Type B pancreatic cell (in vitro differentiated cells): ENCODE results near the gene WASHC2A. TPM values are rescaled to one million over a fixed set of nuclear protein-coding genes. Genes with fewer than 3 reads are reported as not detected.
"Not testable (repeated sequence)": the region's sequence is repeated elsewhere in the genome, so short reads cannot be mapped to it uniquely, and the experiment has no call there.

Experiments used
- DNase-seq: peaks from one replicate; pipeline ENCODE4 v3.0.0; 2021; ENCODE audit warnings: mixed read lengths; ENCODE audit not compliant: unreplicated experiment; ENCODE audit errors: extremely low spot score
- H3K27ac Mint-ChIP-seq: 2 replicates; pipeline ENCODE4 v1.8.0; 2021; ENCODE audit warnings: mild to moderate bottlenecking, mixed read lengths
- H3K27me3 Mint-ChIP-seq: 2 replicates; pipeline ENCODE4 v1.8.0; 2021; ENCODE audit warnings: mixed read lengths
- H3K36me3 Mint-ChIP-seq: 2 replicates; pipeline ENCODE4 v1.8.0; 2021; ENCODE audit warnings: mixed read lengths
- H3K4me1 Mint-ChIP-seq: one replicate; pipeline ENCODE4 v1.8.0; 2021; ENCODE audit warnings: mixed read lengths; ENCODE audit not compliant: unreplicated experiment
- H3K4me3 Mint-ChIP-seq: 2 replicates; pipeline ENCODE4 v1.8.0; 2021; ENCODE audit warnings: mild to moderate bottlenecking, mixed read lengths
- H3K9me3 Mint-ChIP-seq: 2 replicates; pipeline ENCODE4 v1.8.0; 2021; ENCODE audit warnings: mixed read lengths
- CTCF ChIP-seq: fragments of 200-600 bp; sonication (generic); conservative IDR thresholded peaks from 2 replicates; pipeline ENCODE4 v1.5.0; 2021; ENCODE audit warnings: antibody characterized with exemption, mild to moderate bottlenecking
- long read RNA-seq: library from polyadenylated mRNA; unstranded; transcript quantifications from one replicate; pipeline ENCODE4 v2.0.0, GENCODE V29; 2020
- total RNA-seq: library from RNA; stranded (reverse); gene quantifications from 2 replicates; pipeline ENCODE4 v1.2.1, GENCODE V29; 2021; ENCODE audit warnings: low replicate concordance

The WASHC2A gene
- 42.1 and 42.6 TPM in 2 replicates for total RNA-seq
- long read RNA-seq, full-length matches to known transcripts: 2 of 92 reads
- long read RNA-seq, partial matches to known transcripts: 64 of 92 reads
- long read RNA-seq, other reads (novel, unspliced or antisense): 26 of 92 reads

- H3K27ac Mint-ChIP-seq: peak within 1 kb of the TSS; percentile 75
- not testable (repeated sequence) for H3K9me3 Mint-ChIP-seq, H3K36me3 Mint-ChIP-seq, H3K27me3 Mint-ChIP-seq, H3K4me1 Mint-ChIP-seq
- H3K4me3 Mint-ChIP-seq: peak within 1 kb of the TSS; percentile 86
- peak; percentile 97 for DNase-seq
Measured at GRCh38 chr10:50067546-50068351, at the start of gene WASHC2A. Gene WASHC2A (plus strand): TSS chr10:50067954. CDS start chr10:50068006, 52 bp downstream.

DNA sequence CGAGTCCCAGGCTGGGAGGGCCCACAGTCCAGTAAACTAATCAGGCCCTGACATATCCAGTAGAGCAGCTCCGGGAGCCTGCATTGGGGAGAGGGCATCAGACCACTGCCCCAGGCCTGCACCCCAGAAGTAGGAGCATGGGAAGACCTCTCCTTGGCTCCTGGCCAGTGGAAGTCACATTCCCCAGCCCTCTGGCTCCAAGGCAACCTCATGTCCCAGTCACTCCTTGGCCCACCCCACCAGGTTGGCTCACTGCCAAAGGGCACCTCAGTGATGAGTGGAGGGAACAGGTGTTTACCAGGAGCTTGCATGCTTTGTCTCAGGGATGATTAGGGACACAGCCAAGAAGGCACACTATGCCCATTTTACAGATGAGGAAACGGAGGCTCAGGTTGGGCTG, 48.5 kb upstream of the WASHC2A start:
- not testable (repeated sequence) for H3K27me3 Mint-ChIP-seq, H3K4me3 Mint-ChIP-seq, H3K36me3 Mint-ChIP-seq, DNase-seq, H3K4me1 Mint-ChIP-seq, H3K27ac Mint-ChIP-seq, H3K9me3 Mint-ChIP-seq

DNA sequence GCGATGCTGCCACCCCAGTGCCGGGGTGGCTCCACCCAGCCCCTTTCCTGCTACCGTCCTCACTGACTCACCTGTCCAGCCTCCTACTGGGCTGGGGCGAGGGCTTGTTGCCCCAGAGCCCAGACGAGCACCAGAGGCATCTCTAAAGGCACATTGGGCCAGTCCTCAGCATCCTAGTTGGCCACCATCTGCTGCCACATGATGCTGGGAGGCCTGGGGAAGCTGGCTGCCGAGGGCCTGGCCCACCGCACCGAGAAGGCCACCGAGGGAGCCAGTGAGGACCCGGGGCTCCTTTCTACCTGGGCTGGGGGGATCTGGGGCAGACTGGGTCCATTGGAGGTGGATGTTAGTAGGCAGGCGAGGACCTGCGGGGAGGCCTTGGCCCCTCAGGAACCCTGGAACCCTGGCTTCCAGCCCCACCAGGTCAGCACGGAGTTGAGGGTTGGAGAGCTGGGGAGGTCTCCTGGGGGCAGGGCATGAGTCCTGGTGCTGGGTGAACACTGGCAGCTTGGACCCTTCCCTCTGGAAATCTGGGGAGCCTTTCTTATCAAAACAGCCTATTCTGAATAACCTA, 47.2 kb upstream of the WASHC2A start:
- H3K27me3 Mint-ChIP-seq, H3K4me3 Mint-ChIP-seq, H3K9me3 Mint-ChIP-seq, H3K27ac Mint-ChIP-seq, H3K36me3 Mint-ChIP-seq, DNase-seq, H3K4me1 Mint-ChIP-seq: not testable (repeated sequence)

- Mint-ChIP-seq H3K36me3 (no peaks in the 10 kb centered on the region), H3K27me3 (peaks cover 4% of the 10 kb centered on the region), H3K27ac (no peak overlapping the region), H3K4me1 (no peaks in the 10 kb centered on the region), H3K4me3 (no peak overlapping the region), H3K9me3 (no peaks in the 10 kb centered on the region)
- no peak for TF ChIP-seq CTCF
- no peak for DNase-seq
Measured at GRCh38 chr10:50021646-50022045, 46.1 kb upstream of the WASHC2A start.

DNA sequence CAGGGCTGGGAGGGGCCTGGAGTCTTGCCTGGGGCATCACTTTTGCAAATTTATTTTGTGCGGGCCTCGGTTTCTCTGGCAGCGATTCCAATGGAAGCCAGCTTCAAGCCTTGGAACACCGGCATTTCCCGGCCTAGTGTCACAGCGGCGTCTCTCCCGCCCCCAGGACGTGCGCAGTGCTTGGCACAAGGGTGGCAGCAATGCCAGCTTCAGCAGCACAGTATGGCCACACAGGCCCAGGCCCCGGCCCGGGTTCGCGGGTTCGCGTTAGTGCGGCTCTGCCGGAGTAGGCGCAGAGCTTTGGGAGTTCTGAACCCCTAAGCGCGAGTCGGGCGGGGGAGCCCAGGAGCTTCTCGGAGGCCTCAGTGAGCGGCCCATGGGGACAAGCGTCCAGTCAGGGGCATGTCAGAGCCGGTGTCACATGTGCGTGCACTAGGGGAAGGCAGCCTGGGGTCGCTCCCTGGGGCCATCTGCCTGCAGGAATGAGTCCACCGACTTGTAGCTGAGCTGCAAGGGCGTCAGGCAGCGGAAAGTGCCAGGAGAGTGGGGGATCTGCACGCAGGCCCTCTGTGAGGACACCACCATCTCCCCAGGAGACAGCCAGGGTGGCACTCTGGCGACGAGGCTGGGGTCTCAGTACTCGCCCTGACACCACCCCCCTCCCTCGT, 42.9 kb upstream of the WASHC2A start:
- H3K4me1 Mint-ChIP-seq, H3K4me3 Mint-ChIP-seq, H3K36me3 Mint-ChIP-seq, H3K9me3 Mint-ChIP-seq, H3K27ac Mint-ChIP-seq, DNase-seq, H3K27me3 Mint-ChIP-seq: not testable (repeated sequence)

GRCh38 chr10:50025627-50026026, 42.1 kb upstream of the WASHC2A start:
- peaks cover 7% of the 10 kb centered on the region for H3K27me3 Mint-ChIP-seq
- H3K27ac Mint-ChIP-seq: no peak overlapping the region
- TF ChIP-seq CTCF: no peak
- H3K9me3 Mint-ChIP-seq: no peaks in the 10 kb centered on the region
- no peak overlapping the region for H3K4me3 Mint-ChIP-seq
- H3K36me3 Mint-ChIP-seq: no peaks in the 10 kb centered on the region
- no peak for DNase-seq
- H3K4me1 Mint-ChIP-seq: no peaks in the 10 kb centered on the region

DNA sequence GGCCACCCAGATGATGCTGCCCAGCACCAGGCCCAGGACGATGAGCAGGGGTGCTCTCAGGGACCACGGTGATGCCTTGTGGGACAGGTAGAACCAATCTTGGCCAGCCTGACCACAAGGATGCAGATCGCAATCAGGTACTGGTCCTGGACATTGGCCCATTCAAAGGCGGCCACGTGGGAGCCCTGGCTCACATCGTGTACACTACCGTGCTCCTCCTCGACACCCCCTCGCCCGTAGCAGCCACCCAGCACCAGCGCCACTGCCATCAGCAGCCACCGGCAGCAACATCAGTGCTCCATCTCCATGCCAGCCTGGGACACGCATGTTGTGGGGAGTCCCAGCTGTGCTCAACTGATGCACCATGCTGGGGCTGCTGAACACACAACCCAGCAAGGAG, 40.6 kb upstream of the WASHC2A start:
- DNase-seq: no peak
- Mint-ChIP-seq H3K36me3 (no peaks in the 10 kb centered on the region), H3K9me3 (no peaks in the 10 kb centered on the region), H3K4me3 (no peak overlapping the region), H3K27ac (no peak overlapping the region), H3K27me3 (peaks cover 13% of the 10 kb centered on the region), H3K4me1 (no peaks in the 10 kb centered on the region)
- no peak for TF ChIP-seq CTCF
